Neural cell (in vitro differentiated cells): Measurements from ENCODE around the gene SDHAF2.

Source experiments
- CTCF ChIP-seq: fragments of 450-650 bp; IDR thresholded peaks from 2 replicates; pipeline ENCODE4 v1.5.1; 2014; ENCODE audit warnings: antibody characterized with exemption, mild to moderate bottlenecking, moderate library complexity; ENCODE audit not compliant: poor library complexity, severe bottlenecking
- EP300 ChIP-seq: fragments of 450-650 bp; conservative IDR thresholded peaks from 2 replicates; pipeline ENCODE4 v1.6.1; 2014; ENCODE audit warnings: antibody characterized with exemption, mild to moderate bottlenecking, moderate library complexity; ENCODE audit not compliant: poor library complexity, severe bottlenecking
- EZH2 ChIP-seq: fragments of 200-600, 300-800 bp; shearing (Covaris generic), sonication (generic); IDR thresholded peaks from 2 replicates; pipeline ENCODE4 v1.6.1; 2014; ENCODE audit warnings: antibody characterized with exemption, low read length, borderline replicate concordance, mild to moderate bottlenecking; ENCODE audit not compliant: insufficient read depth, poor library complexity, severe bottlenecking
- POLR2AphosphoS5 ChIP-seq: IDR thresholded peaks from 2 replicates; pipeline ENCODE4 v1.6.1; 2012
- REST ChIP-seq: IDR thresholded peaks from 2 replicates; pipeline ENCODE4 v1.6.1; 2012; ENCODE audit warnings: borderline replicate concordance
- TAF1 ChIP-seq: IDR thresholded peaks from 2 replicates; pipeline ENCODE4 v1.6.1; 2012; ENCODE audit warnings: low read depth

- TF ChIP-seq CTCF (no peak), POLR2AphosphoS5 (no peak), EP300 (no peak), EZH2 (no peak), REST (no peak), TAF1 (no peak)
Observed at GRCh38 chr11:61448552-61448927, 18.6 kb downstream of the SDHAF2 start.
